NB4 (cell line): ENCODE results near the gene MAMLD1.

ENCODE experiments used
- CTCF ChIP-seq: IDR thresholded peaks from one replicate; pipeline ENCODE4 v1.5.1; 2012; ENCODE audit warnings: low read depth, low read length
- MAX ChIP-seq: IDR thresholded peaks from 2 replicates; pipeline ENCODE4 v1.6.1; 2011; ENCODE audit warnings: low read depth, low read length

- TF ChIP-seq CTCF: no peak
- TF ChIP-seq MAX: no peak
These were observed 637 bp downstream of the MAMLD1 start for GRCh38 chrX:150363561-150364346.
